H1 (cell line): Measurements from ENCODE around the gene POU4F1. TPM values are rescaled to one million over a fixed set of nuclear protein-coding genes. Genes with fewer than 3 reads are reported as not detected.

Source experiments
- CTCF ChIA-PET: fragments of 300-600 bp; sonication (Branson Sonifier 250); formaldehyde crosslinking; loops from one replicate; lab custom pipeline; 2021; ENCODE audit not compliant: partially characterized antibody; lab: Charles Lee
- POLR2A ChIA-PET: fragments of 300-600 bp; sonication (Branson Sonifier 250); formaldehyde crosslinking; loops from one replicate; lab custom pipeline; 2021; ENCODE audit warnings: inconsistent platforms; ENCODE audit not compliant: partially characterized antibody; lab: Charles Lee
- DNase-seq, 2 experiments: peaks; one replicate each; pipeline versions ENCODE4 v3.0.0 to v3.0.0-alpha.2; 2010 to 2022; ENCODE audit warnings: low spot score in 2 of 2, low read depth in 1 of 2, mixed read lengths in 1 of 2
- FAIRE-seq: peaks from 2 replicates; lab custom pipeline; 2011; peaks lifted over from hg19 to GRCh38; lab: Jason Lieb, UNC
- H2AFZ ChIP-seq: 2 replicates; pipeline ENCODE4 v1.8.1; 2012; ENCODE audit warnings: low read length, inconsistent platforms
- H2AK5ac ChIP-seq: 2 replicates; pipeline ENCODE4 v1.6.1; 2013; ENCODE audit warnings: low read depth, low read length
- H2BK120ac ChIP-seq: replicated peaks from 2 replicates; pipeline ENCODE3; 2013; ENCODE audit warnings: low read depth, low read length, inconsistent platforms
- H2BK12ac ChIP-seq: 2 replicates; pipeline ENCODE4 v1.6.1; 2013; ENCODE audit warnings: low read depth, low read length
- H2BK15ac ChIP-seq: 2 replicates; pipeline ENCODE4 v1.6.1; 2013; ENCODE audit warnings: low read length
- H2BK20ac ChIP-seq: 2 replicates; pipeline ENCODE4 v1.6.1; 2013; ENCODE audit warnings: low read length
- H2BK5ac ChIP-seq: 2 replicates; pipeline ENCODE4 v1.6.1; 2013; ENCODE audit warnings: low read depth, low read length
- H3K14ac ChIP-seq: 2 replicates; pipeline ENCODE4 v1.6.1; 2013; ENCODE audit warnings: inconsistent platforms; ENCODE audit not compliant: insufficient read length
- H3K18ac ChIP-seq: 2 replicates; pipeline ENCODE4 v1.6.1; 2013; ENCODE audit warnings: low read length; ENCODE audit errors: extremely low read depth
- H3K23ac ChIP-seq: 2 replicates; pipeline ENCODE4 v1.6.1; 2013; ENCODE audit warnings: inconsistent platforms; ENCODE audit not compliant: insufficient read length
- H3K23me2 ChIP-seq: 2 replicates; pipeline ENCODE4 v1.6.1; 2013; ENCODE audit warnings: low read depth, low read length
- H3K27ac ChIP-seq: 2 replicates; pipeline ENCODE4 v1.6.1; 2011; ENCODE audit warnings: low read depth, low read length, inconsistent platforms
- H3K27me3 ChIP-seq, 4 experiments: replicated peaks in 1 of 4; 1 replicate in 1 of 4; 2 replicates in 3 of 4; pipeline versions ENCODE4 v1.6.1 to v1.8.1; 2011 to 2013; ENCODE audit warnings: low read length in 3 of 4, mild to moderate bottlenecking in 3 of 4, inconsistent platforms in 2 of 4, mixed read lengths in 2 of 4, moderate library complexity in 1 of 4; ENCODE audit not compliant: control insufficient read depth in 3 of 4, insufficient read depth in 3 of 4; ENCODE audit errors: extremely low read depth in 1 of 4
- H3K36me3 ChIP-seq, 4 experiments: 2 replicates each; pipeline versions ENCODE4 v1.6.1 to v1.8.1; 2011 to 2013; ENCODE audit warnings: mild to moderate bottlenecking in 4 of 4, low read length in 3 of 4, moderate library complexity in 2 of 4, control low read depth in 1 of 4, inconsistent platforms in 1 of 4; ENCODE audit not compliant: insufficient read depth in 4 of 4, control insufficient read depth in 2 of 4
- H3K4ac ChIP-seq: replicated peaks from 2 replicates; pipeline ENCODE3; 2013; ENCODE audit warnings: low read length, low read depth, mixed read lengths, inconsistent platforms; ENCODE audit not compliant: insufficient read length
- H3K4me1 ChIP-seq, 4 experiments: replicated peaks in 1 of 4; 1 replicate in 1 of 4; 2 replicates in 3 of 4; pipeline versions ENCODE4 v1.6.1 to v1.8.1; 2011 to 2013; ENCODE audit warnings: low read length in 3 of 4, inconsistent platforms in 2 of 4, mixed read lengths in 1 of 4; ENCODE audit not compliant: insufficient read depth in 4 of 4, control insufficient read depth in 3 of 4
- H3K4me2 ChIP-seq, 2 experiments: 2 replicates each; pipeline versions ENCODE4 v1.6.1 to v1.8.1; 2011 to 2013; ENCODE audit warnings: low read depth in 2 of 2, low read length in 2 of 2, control low read depth in 1 of 2, inconsistent platforms in 1 of 2, mild to moderate bottlenecking in 1 of 2; ENCODE audit not compliant: insufficient read depth in 1 of 2
- H3K4me3 ChIP-seq, 4 experiments: fragments of 200-600, 300-600 bp in 1 of 4; sonication (generic), shearing (Covaris generic), sonication (Bioruptor Twin) in 1 of 4; 2 replicates each; pipeline versions ENCODE4 v1.5.1 to v1.8.1; 2011 to 2016; ENCODE audit warnings: low read length in 4 of 4, low read depth in 3 of 4, control low read depth in 2 of 4, inconsistent platforms in 2 of 4, mild to moderate bottlenecking in 2 of 4, mixed read lengths in 1 of 4, moderate library complexity in 1 of 4; ENCODE audit not compliant: insufficient read depth in 2 of 4; ENCODE audit errors: extremely low read depth in 1 of 4
- H3K56ac ChIP-seq: replicated peaks from 2 replicates; pipeline ENCODE3; 2013; ENCODE audit warnings: low read depth, mild to moderate bottlenecking, mixed read lengths, low read length, inconsistent platforms; ENCODE audit not compliant: insufficient read length
- H3K79me1 ChIP-seq: 2 replicates; pipeline ENCODE4 v1.6.1; 2013; ENCODE audit warnings: low read depth, low read length, control low read depth
- H3K79me2 ChIP-seq, 2 experiments: 2 replicates each; pipeline versions ENCODE4 v1.6.1 to v1.8.1; 2012 to 2013; ENCODE audit warnings: low read length in 2 of 2, mild to moderate bottlenecking in 2 of 2, inconsistent platforms in 1 of 2; ENCODE audit not compliant: insufficient read depth in 2 of 2, control insufficient read depth in 1 of 2
- H3K9ac ChIP-seq, 4 experiments: replicated peaks in 1 of 4; 1 replicate in 1 of 4; 2 replicates in 3 of 4; pipeline versions ENCODE4 v1.6.1 to v1.8.1; 2011 to 2013; ENCODE audit warnings: low read depth in 3 of 4, low read length in 3 of 4, control low read depth in 2 of 4, mild to moderate bottlenecking in 2 of 4, moderate library complexity in 2 of 4, inconsistent platforms in 1 of 4; ENCODE audit errors: extremely low read depth in 1 of 4
- H3K9me3 ChIP-seq, 2 experiments: 2 replicates each; pipeline versions ENCODE4 v1.6.1 to v1.8.1; 2012 to 2013; ENCODE audit warnings: mild to moderate bottlenecking in 2 of 2, moderate library complexity in 2 of 2, control low read depth in 1 of 2, inconsistent platforms in 1 of 2, low read depth in 1 of 2, low read length in 1 of 2, mixed read lengths in 1 of 2; ENCODE audit not compliant: insufficient read depth in 2 of 2
- H4K20me1 ChIP-seq, 2 experiments: replicated peaks in 1 of 2; 2 replicates each; pipeline versions ENCODE3 to v1.8.1; 2011 to 2013; ENCODE audit warnings: inconsistent platforms in 2 of 2, low read length in 2 of 2, mild to moderate bottlenecking in 1 of 2; ENCODE audit not compliant: insufficient read depth in 2 of 2, control insufficient read depth in 1 of 2
- H4K5ac ChIP-seq: 2 replicates; pipeline ENCODE4 v1.6.1; 2013; ENCODE audit warnings: low read length, low read depth, mixed read lengths, inconsistent platforms; ENCODE audit not compliant: insufficient read length
- H4K8ac ChIP-seq: 2 replicates; pipeline ENCODE4 v1.8.0; 2013; ENCODE audit warnings: mild to moderate bottlenecking, moderate library complexity, low read length, inconsistent platforms; ENCODE audit not compliant: insufficient read depth; ENCODE audit errors: extremely low read depth
- H4K91ac ChIP-seq: replicated peaks from 2 replicates; pipeline ENCODE3; 2013; ENCODE audit warnings: low read length, mixed read lengths, inconsistent platforms; ENCODE audit not compliant: insufficient read length
- ASH2L ChIP-seq: fragments of 200-600, 300-600 bp; sonication (generic); IDR thresholded peaks from one replicate; pipeline ENCODE4 v1.7.1; 2017; ENCODE audit warnings: low read length
- EZH2 ChIP-seq: fragments of 200-600 bp; sonication (generic); IDR thresholded peaks from 2 replicates; pipeline ENCODE4 v1.7.1; 2012; ENCODE audit warnings: low read depth, mild to moderate bottlenecking, moderate library complexity, low read length, inconsistent platforms; ENCODE audit not compliant: severe bottlenecking
- JUND ChIP-seq: IDR thresholded peaks from 2 replicates; pipeline ENCODE4 v1.6.1; 2011; ENCODE audit warnings: mild to moderate bottlenecking, improper control_type of control experiment, low read length
- KDM4A ChIP-seq: IDR thresholded peaks from one replicate; pipeline ENCODE4 v1.7.1; 2012; ENCODE audit warnings: low read depth, mild to moderate bottlenecking, moderate library complexity, low read length, inconsistent platforms; ENCODE audit not compliant: severe bottlenecking
- MAFK ChIP-seq: IDR thresholded peaks from 2 replicates; pipeline ENCODE4 v1.6.1; 2012; ENCODE audit warnings: low read depth, mild to moderate bottlenecking, improper control_type of control experiment, low read length
- NRF1 ChIP-seq: IDR thresholded peaks from 2 replicates; pipeline ENCODE4 v1.6.1; 2011; ENCODE audit warnings: mild to moderate bottlenecking, low read depth, low read length, improper control_type of control experiment
- RNF2 ChIP-seq: fragments of 200-900, 300-1000 bp; sonication (generic); IDR thresholded peaks from 2 replicates; pipeline ENCODE4 v1.7.1; 2016; ENCODE audit warnings: borderline replicate concordance, low read depth, mild to moderate bottlenecking, antibody characterized with exemption, low read length; ENCODE audit not compliant: poor library complexity, severe bottlenecking; ENCODE audit errors: missing control alignments
- YY1 ChIP-seq: IDR thresholded peaks from 2 replicates; pipeline ENCODE4 v1.6.1; 2011; ENCODE audit warnings: low read depth, mild to moderate bottlenecking, low read length
- WGBS, 2 experiments: shearing (Covaris generic) in 1 of 2; methylation state at CpG; one replicate each; pipeline versions ENCODE4 v1.1.6 to v1.1.7; 2013 to 2015; ENCODE audit warnings: low lambda C conversion rate in 2 of 2, mixed read lengths in 2 of 2, inconsistent platforms in 1 of 2, low coverage in 1 of 2, missing lambda C conversion rate in 1 of 2; ENCODE audit not compliant: insufficient replicate concordance in 2 of 2, insufficient coverage in 1 of 2, insufficient read length in 1 of 2; ENCODE audit errors: extremely low coverage in 1 of 2, missing lambda C conversion rate in 1 of 2; 5-methylcytosine and 5-hydroxymethylcytosine counted together
- polyA plus RNA-seq, 7 experiments: library from polyadenylated mRNA; depleted of rRNA in 3 of 7; stranded (reverse) in 5 of 7; unstranded in 2 of 7; fragments of >200 nt in 5 of 7; fragments of 200-250 nt in 2 of 7; gene quantifications; 1 replicate in 5 of 7; 2 replicates in 1 of 7; 4 replicates in 1 of 7; pipeline versions ENCODE4 v1.2.1 to v1.2.3, GENCODE V29; 2011 to 2013; ENCODE audit warnings: missing spikeins in 2 of 7, mixed read lengths in 2 of 7
- total RNA-seq: library from RNA; stranded (reverse); fragmentation: NEBNext Ultra II Directional; extraction: Animal tissue kit (Norgen Biotek cat#: 25700); gene quantifications from 2 replicates; pipeline ENCODE4 v1.2.1, GENCODE V29; 2021

Gene POU4F1
- total and polyA plus RNA-seq, 2 of the 8 experiments (the other 6 are each of a cell fraction or from before 2014, with no cell fraction given): 0.09 to 0.32 TPM

DNA sequence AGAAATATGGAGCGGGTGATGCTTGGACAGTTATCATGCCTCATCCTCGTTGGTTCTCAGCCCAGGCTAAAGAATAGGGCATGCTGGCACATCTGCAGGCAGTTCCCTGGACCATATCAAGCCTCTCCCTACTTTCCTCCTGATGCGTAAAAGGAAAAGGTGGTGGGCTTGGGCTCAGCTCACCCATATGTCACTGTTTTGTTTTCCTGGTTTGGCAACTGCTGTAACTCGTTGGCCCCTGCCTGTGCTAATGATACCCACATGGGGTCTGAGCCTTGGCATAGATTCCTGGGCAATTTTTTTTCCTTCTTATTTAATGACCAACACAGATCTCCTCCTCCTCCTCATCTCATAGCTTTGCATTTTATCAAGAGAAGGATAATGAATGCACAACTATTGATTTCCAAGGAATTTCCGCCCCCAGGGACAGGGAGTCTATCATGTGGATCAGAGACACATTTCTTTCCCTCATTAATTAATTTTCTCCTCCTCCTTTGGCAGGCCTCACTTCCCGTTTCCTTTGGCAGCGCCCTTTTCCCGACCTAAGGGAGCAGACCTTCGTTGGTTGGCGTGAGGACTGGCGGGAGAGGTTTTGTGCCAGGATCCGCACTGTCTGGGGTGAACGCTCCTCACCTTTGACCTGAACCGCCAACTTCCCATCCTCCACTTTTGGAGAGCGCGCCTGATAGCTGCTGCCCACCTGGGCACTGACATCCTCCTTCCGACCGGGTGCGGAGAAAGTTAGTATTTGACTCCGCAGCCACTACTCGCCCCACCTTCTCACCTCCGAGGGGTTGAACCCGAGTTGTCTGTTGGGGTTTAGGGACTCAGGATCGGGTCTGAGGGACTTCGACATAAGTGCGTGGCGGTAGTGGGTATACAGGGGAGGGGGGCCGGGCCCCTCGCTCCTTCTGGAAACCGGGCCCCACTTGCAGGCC lies 3.4 kb upstream of the POU4F1 start:
- 0 out of 8 replicates have a peak, but pooled peaks cover 0 to 3% (median 0%) of the 10 kb centered on the region in 4 experiments for H3K36me3 ChIP-seq
- no peak overlapping the region for H3K56ac ChIP-seq
- H2AFZ ChIP-seq: no peak overlapping the region
- H3K23ac ChIP-seq: no peak overlapping the region
- no peak overlapping the region for H4K5ac ChIP-seq
- no peak overlapping the region for H2BK15ac ChIP-seq
- H4K8ac ChIP-seq: no peak overlapping the region
- FAIRE-seq: no peak
- H3K4me2 ChIP-seq: peak overlapping the region; percentile 81 to 92
- H2BK5ac ChIP-seq: no peak overlapping the region
- peak in 1 of 2 experiments; percentile 67 for DNase-seq
- no peak overlapping the region for H2BK120ac ChIP-seq
- H2BK12ac ChIP-seq: 0 out of 2 replicates have a peak overlapping the region, but pooled peaks have one; percentile 80
- no peak overlapping the region for H3K4ac ChIP-seq
- H3K18ac ChIP-seq: 0 out of 2 replicates have a peak overlapping the region, but pooled peaks have one; percentile 41
- H4K20me1 ChIP-seq: peaks cover 13 to 31% of the 10 kb centered on the region in 2 experiments
- POLR2A ChIA-PET: interaction anchor here (1.4 to 5.0 kb wide), 2 partner anchors 12 to 53 kb away, joined by 7 to 32 read pairs; no protein-coding TSS in a partner anchor
- H3K27ac ChIP-seq: no peak overlapping the region
- peaks cover 83 to 95% (median 92%) of the 10 kb centered on the region in 4 experiments for H3K27me3 ChIP-seq
- 7% methylated on average over 30 of the region's 30 CpGs; no CpG with 5 or more reads in 1 of the 2 experiments for WGBS, 2 experiments
- H4K91ac ChIP-seq: no peak overlapping the region
- peaks cover 28% of the 10 kb centered on the region; the same call in 1 of the 2 replicates for H3K23me2 ChIP-seq
- no peak overlapping the region for H3K14ac ChIP-seq
- peaks cover 7 to 44% (median 16%) of the 10 kb centered on the region in 4 experiments for H3K4me1 ChIP-seq
- H3K79me2 ChIP-seq: no peaks in the 10 kb centered on the region
- no peaks in the 10 kb centered on the region for H3K79me1 ChIP-seq
- H3K4me3 ChIP-seq: peak overlapping the region; percentile 2 to 63 (median 32); a peak in 7 of 8 replicates
- H3K9me3 ChIP-seq: no peaks in the 10 kb centered on the region
- CTCF ChIA-PET: interaction anchor here (0.9 to 4.4 kb wide), 8 partner anchors 10 to 372 kb away, joined by 3 to 15 read pairs (median 4); no protein-coding TSS in a partner anchor
- no peak overlapping the region for H2BK20ac ChIP-seq
- no peak overlapping the region for H3K9ac ChIP-seq
- no peak overlapping the region for H2AK5ac ChIP-seq
- TF ChIP-seq JUND (no peak), KDM4A (no peak), ASH2L (no peak), EZH2 (peak; percentile 76), MAFK (no peak), NRF1 (no peak), RNF2 (peak; percentile 69), YY1 (no peak)
